PFSK-1 (cell line): ENCODE results near the gene INPP5A.

Source experiments
- POLR2AphosphoS5 ChIP-seq: IDR thresholded peaks from 2 replicates; pipeline ENCODE4 v1.6.1; 2012; ENCODE audit warnings: low read depth, mild to moderate bottlenecking, control low read depth, low read length, moderate library complexity
- REST ChIP-seq, 2 experiments: IDR thresholded peaks; 2 replicates each; pipeline versions ENCODE4 v1.6.1 to v1.8.0; 2011 to 2012; ENCODE audit warnings: low read depth in 2 of 2, low read length in 2 of 2, control low read depth in 1 of 2, inconsistent platforms in 1 of 2, mild to moderate bottlenecking in 1 of 2, moderate library complexity in 1 of 2; ENCODE audit not compliant: insufficient read depth in 1 of 2
- SIN3A ChIP-seq: IDR thresholded peaks from 2 replicates; pipeline ENCODE4 v1.6.1; 2012; ENCODE audit warnings: mild to moderate bottlenecking, low read length, moderate library complexity, borderline replicate concordance; ENCODE audit not compliant: insufficient read depth

- no peak for TF ChIP-seq SIN3A
- TF ChIP-seq POLR2AphosphoS5: no peak
- TF ChIP-seq REST (IDR thresholded peaks at IDR 0.05; ENCODE audit: insufficient read depth in 1 of 2, low read depth in 2 of 2, low read length in 2 of 2): no peak
Measured at GRCh38 chr10:132587175-132587574, 49.6 kb downstream of the INPP5A start.
